ENCODE measurements around the gene DCUN1D2. TPM values are rescaled to one million over a fixed set of nuclear protein-coding genes. Genes with fewer than 3 reads are reported as not detected.

DCUN1D2 gene
- total RNA-seq, 4 donors from 2014 or later, result 18.7 to 28.4 (median 20.2) TPM

DNA sequence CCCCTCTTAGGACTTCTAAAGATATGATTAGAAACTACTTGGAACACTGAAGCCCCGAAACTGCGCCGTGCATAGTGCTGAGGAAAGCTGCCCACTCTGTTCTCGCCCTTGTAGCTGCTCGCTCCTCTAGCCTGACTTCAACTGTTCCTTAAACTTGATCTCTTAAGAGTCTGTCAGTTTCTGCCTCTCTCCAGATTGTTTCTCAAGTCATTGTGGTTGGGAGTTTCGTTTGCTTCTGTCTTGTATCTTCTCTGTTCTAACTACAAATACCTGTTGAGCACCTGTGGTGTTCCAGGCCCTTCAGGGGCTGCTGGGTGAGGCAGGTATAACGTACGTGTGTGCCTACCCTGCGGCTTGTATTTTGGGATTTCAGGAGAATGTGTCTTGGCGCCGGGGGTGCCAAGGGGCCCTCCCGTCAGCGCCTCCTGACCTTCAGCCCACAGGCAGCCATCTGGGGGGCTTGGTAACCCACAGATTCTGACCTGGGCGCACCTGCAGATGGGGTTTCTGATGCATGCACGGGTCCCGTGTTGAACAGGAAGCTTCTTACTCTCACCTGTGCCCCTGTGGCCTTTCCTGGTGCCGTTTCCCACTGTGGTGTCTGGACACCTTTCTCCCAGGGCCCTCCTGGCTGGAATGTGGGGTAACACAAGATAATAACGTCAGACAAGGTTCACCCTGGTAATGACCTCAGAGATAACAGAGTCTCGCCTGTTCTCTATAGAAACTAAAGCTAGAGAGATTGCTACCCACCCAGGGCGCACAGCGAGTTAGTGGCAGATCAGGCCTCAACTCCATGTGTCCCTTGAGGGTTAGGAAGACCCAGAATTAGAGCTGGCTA is 17.2 kb upstream of the DCUN1D2 start:
- DNase-seq, result no peak
- Histone ChIP-seq H3K27me3 (no peaks in the 10 kb centered on the region), H3K4me3 (no peak overlapping the region), H3K27ac (no peak overlapping the region), H3K9me3 (no peaks in the 10 kb centered on the region), H3K36me3 (peaks cover 0 to 23% (median 8%) of the 10 kb centered on the region in 4 donors), H3K4me1 (no peaks in the 10 kb centered on the region)
- in situ Hi-C loops (cut with MboI; ENCODE audit: low pct_ligation_motif_present in 1 of 4, low pct_unique_long_range_greater_than_20kb in 1 of 4, low sequenced_read_pairs in 3 of 4), result no loop called here
- TF ChIP-seq POLR2A (IDR thresholded peaks at IDR 0.05), result no peak
- TF ChIP-seq CTCF (IDR thresholded peaks at IDR 0.05), result no peak
- no peak for TF ChIP-seq EP300 (IDR thresholded peaks at IDR 0.05; ENCODE audit: low read depth)
- no peak for TF ChIP-seq POLR2AphosphoS5 (IDR thresholded peaks at IDR 0.05)
- 83 to 87% methylated on average over 1 to 21 of the region's 21 CpGs for WGBS, 2 donors (ENCODE audit: low coverage in 1 of 2)
- intact Hi-C loops (cut with DNase I; ENCODE audit: low total_unique reads), result no loop called here

GRCh38 chr13:113506871-113507388 is 16.4 kb upstream of the DCUN1D2 start:
- no peak for TF ChIP-seq POLR2AphosphoS5 (IDR thresholded peaks at IDR 0.05)
- TF ChIP-seq POLR2A (IDR thresholded peaks at IDR 0.05), result no peak
- TF ChIP-seq CTCF (IDR thresholded peaks at IDR 0.05), result no peak
- no peak for TF ChIP-seq EP300 (IDR thresholded peaks at IDR 0.05; ENCODE audit: low read depth)
- no peak overlapping the region for H3K27ac ChIP-seq
- 81% methylated on average over 21 of the region's 21 CpGs; no CpG with 5 or more reads in 1 of the 2 donors for WGBS, 2 donors (ENCODE audit: low coverage in 1 of 2)
- H3K36me3 ChIP-seq, result peaks cover 0 to 27% (median 8%) of the 10 kb centered on the region in 4 donors
- no peak for DNase-seq
- in situ Hi-C loops (cut with MboI; ENCODE audit: low pct_ligation_motif_present in 1 of 4, low pct_unique_long_range_greater_than_20kb in 1 of 4, low sequenced_read_pairs in 3 of 4), result no loop called here
- H3K4me3 ChIP-seq, result no peak overlapping the region
- intact Hi-C loops (cut with DNase I; ENCODE audit: low total_unique reads), result no loop called here
- H3K27me3 ChIP-seq, result no peaks in the 10 kb centered on the region
- H3K9me3 ChIP-seq, result no peaks in the 10 kb centered on the region
- no peaks in the 10 kb centered on the region for H3K4me1 ChIP-seq

GRCh38 chr13:113506025-113506685 is 15.6 kb upstream of the DCUN1D2 start:
- Histone ChIP-seq H3K4me3 (no peak overlapping the region), H3K36me3 (peaks cover 0 to 27% (median 11%) of the 10 kb centered on the region in 4 donors), H3K4me1 (no peaks in the 10 kb centered on the region), H3K9me3 (no peaks in the 10 kb centered on the region), H3K27me3 (no peaks in the 10 kb centered on the region), H3K27ac (no peak overlapping the region)
- intact Hi-C loops (cut with DNase I; ENCODE audit: low total_unique reads), result no loop called here
- in situ Hi-C loops (cut with MboI; ENCODE audit: low pct_ligation_motif_present in 1 of 4, low pct_unique_long_range_greater_than_20kb in 1 of 4, low sequenced_read_pairs in 3 of 4), result no loop called here
- TF ChIP-seq POLR2A (IDR thresholded peaks at IDR 0.05) (no peak), CTCF (IDR thresholded peaks at IDR 0.05) (no peak), EP300 (IDR thresholded peaks at IDR 0.05; ENCODE audit: low read depth) (no peak), POLR2AphosphoS5 (IDR thresholded peaks at IDR 0.05) (no peak)
- no peak for DNase-seq
- 59 to 61% methylated on average over 10 to 16 of the region's 16 CpGs for WGBS, 2 donors (ENCODE audit: low coverage in 1 of 2)

- H3K27me3 ChIP-seq, result no peaks in the 10 kb centered on the region
- WGBS, 2 donors (ENCODE audit: low coverage in 1 of 2), result 78 to 90% methylated on average over 1 to 16 of the region's 16 CpGs
- in situ Hi-C loops (cut with MboI; ENCODE audit: low pct_ligation_motif_present in 1 of 4, low pct_unique_long_range_greater_than_20kb in 1 of 4, low sequenced_read_pairs in 3 of 4), result no loop called here
- DNase-seq, result no peak
- H3K9me3 ChIP-seq, result no peaks in the 10 kb centered on the region
- H3K36me3 ChIP-seq, result peaks cover 0 to 49% (median 21%) of the 10 kb centered on the region in 4 donors
- TF ChIP-seq CTCF (IDR thresholded peaks at IDR 0.05) (no peak), EP300 (IDR thresholded peaks at IDR 0.05; ENCODE audit: low read depth) (no peak)
- no peak overlapping the region for H3K4me3 ChIP-seq
- intact Hi-C loops (cut with DNase I; ENCODE audit: low total_unique reads), result no loop called here
- no peaks in the 10 kb centered on the region for H3K4me1 ChIP-seq
- no peak overlapping the region for H3K27ac ChIP-seq
Measured at GRCh38 chr13:113502686-113503085, 12.2 kb upstream of the DCUN1D2 start.

Measured in transverse colon (tissue), 4 donors.